Measurements from ENCODE around the gene ZSWIM4.

- no peak for TF ChIP-seq POLR2A (IDR thresholded peaks at IDR 0.05)
- TF ChIP-seq CTCF (IDR thresholded peaks at IDR 0.05): no peak
- TF ChIP-seq POLR2AphosphoS5 (IDR thresholded peaks at IDR 0.05): no peak
- no peak for TF ChIP-seq EP300 (IDR thresholded peaks at IDR 0.05)
These were observed 26.7 kb upstream of the ZSWIM4 start for GRCh38 chr19:13768510-13768909.

All from upper lobe of left lung (tissue), 4 donors.